HEK293 (cell line): Measurements from ENCODE around the gene R3HDML.

Experiments used
- AEBP2 ChIP-seq: fragments of 450-650 bp; formaldehyde crosslinking; IDR thresholded peaks from 2 replicates; pipeline ENCODE4 v1.5.1; 2016; ENCODE audit warnings: missing biosample characterization, missing genetic modification characterization, borderline replicate concordance
- MYNN ChIP-seq: fragments of 450-650 bp; formaldehyde crosslinking; IDR thresholded peaks from 2 replicates; pipeline ENCODE4 v1.5.1; 2016; ENCODE audit warnings: missing biosample characterization, missing genetic modification characterization, borderline replicate concordance
- SALL2 ChIP-seq: fragments of 450-650 bp; formaldehyde crosslinking; IDR thresholded peaks from 2 replicates; pipeline ENCODE4 v1.5.0; 2017; ENCODE audit warnings: missing biosample characterization, mild to moderate bottlenecking, missing genetic modification characterization, borderline replicate concordance
- ZBTB20 ChIP-seq: fragments of 450-650 bp; formaldehyde crosslinking; IDR thresholded peaks from 2 replicates; pipeline ENCODE4 v1.5.1; 2016; ENCODE audit warnings: missing biosample characterization, missing genetic modification characterization
- ZBTB44 ChIP-seq: fragments of 450-650 bp; IDR thresholded peaks from 2 replicates; pipeline ENCODE4 v1.5.1; 2018; ENCODE audit warnings: missing biosample characterization, mild to moderate bottlenecking, missing genetic modification characterization
- ZEB2 ChIP-seq: fragments of 450-650 bp; formaldehyde crosslinking; IDR thresholded peaks from 2 replicates; pipeline ENCODE4 v1.5.1; 2016; ENCODE audit warnings: missing biosample characterization, missing genetic modification characterization
- ZNF132 ChIP-seq: fragments of 450-650 bp; formaldehyde crosslinking; IDR thresholded peaks from 2 replicates; pipeline ENCODE4 v1.5.1; 2017; ENCODE audit warnings: missing biosample characterization, missing genetic modification characterization, borderline replicate concordance
- ZNF133 ChIP-seq: fragments of 450-650 bp; formaldehyde crosslinking; IDR thresholded peaks from 2 replicates; pipeline ENCODE4 v1.5.1; 2016; ENCODE audit warnings: missing biosample characterization, missing genetic modification characterization
- ZNF138 ChIP-seq: fragments of 450-650 bp; formaldehyde crosslinking; IDR thresholded peaks from 2 replicates; pipeline ENCODE4 v1.5.1; 2016; ENCODE audit warnings: missing biosample characterization, missing genetic modification characterization, borderline replicate concordance
- ZNF169 ChIP-seq: fragments of 450-650 bp; formaldehyde crosslinking; IDR thresholded peaks from 2 replicates; pipeline ENCODE4 v1.5.1; 2016; ENCODE audit warnings: missing biosample characterization, missing genetic modification characterization
- ZNF175 ChIP-seq: fragments of 450-650 bp; formaldehyde crosslinking; IDR thresholded peaks from 2 replicates; pipeline ENCODE4 v1.5.1; 2016; ENCODE audit warnings: missing biosample characterization, missing genetic modification characterization
- ZNF202 ChIP-seq: fragments of 450-650 bp; formaldehyde crosslinking; IDR thresholded peaks from 2 replicates; pipeline ENCODE4 v1.5.1; 2016; ENCODE audit warnings: missing biosample characterization, missing genetic modification characterization, borderline replicate concordance
- ZNF211 ChIP-seq: fragments of 450-650 bp; formaldehyde crosslinking; IDR thresholded peaks from 2 replicates; pipeline ENCODE4 v1.5.1; 2016; ENCODE audit warnings: low read depth, missing biosample characterization, missing genetic modification characterization
- ZNF223 ChIP-seq: fragments of 450-650 bp; formaldehyde crosslinking; IDR thresholded peaks from 2 replicates; pipeline ENCODE4 v1.5.1; 2016; ENCODE audit warnings: missing biosample characterization, missing genetic modification characterization
- ZNF24 ChIP-seq: fragments of 450-650 bp; formaldehyde crosslinking; IDR thresholded peaks from 2 replicates; pipeline ENCODE4 v1.5.1; 2016; ENCODE audit warnings: missing biosample characterization, missing genetic modification characterization
- ZNF292 ChIP-seq: fragments of 450-650 bp; formaldehyde crosslinking; IDR thresholded peaks from 2 replicates; pipeline ENCODE4 v1.5.1; 2016; ENCODE audit warnings: low read depth, missing biosample characterization, missing genetic modification characterization, borderline replicate concordance
- ZNF324 ChIP-seq: fragments of 450-650 bp; formaldehyde crosslinking; IDR thresholded peaks from 2 replicates; pipeline ENCODE4 v1.5.1; 2016; ENCODE audit warnings: missing biosample characterization, missing genetic modification characterization
- ZNF48 ChIP-seq: fragments of 450-650 bp; formaldehyde crosslinking; IDR thresholded peaks from 2 replicates; pipeline ENCODE4 v1.5.1; 2016; ENCODE audit warnings: missing biosample characterization, missing genetic modification characterization
- ZNF596 ChIP-seq: fragments of 450-650 bp; IDR thresholded peaks from 2 replicates; pipeline ENCODE4 v1.5.0; 2018; ENCODE audit warnings: missing biosample characterization, mild to moderate bottlenecking, missing genetic modification characterization, moderate library complexity
- ZNF791 ChIP-seq: fragments of 450-650 bp; formaldehyde crosslinking; IDR thresholded peaks from 2 replicates; pipeline ENCODE4 v1.5.1; 2016; ENCODE audit warnings: missing biosample characterization, missing genetic modification characterization
- TF ChIP-seq, protein P1 (sequence below): fragments of 450-650 bp; formaldehyde crosslinking; IDR thresholded peaks from 2 replicates; pipeline ENCODE4 v1.5.1; 2016; ENCODE audit warnings: missing biosample characterization, missing genetic modification characterization
- TF ChIP-seq, protein P2 (sequence below): fragments of 450-650 bp; IDR thresholded peaks from 2 replicates; pipeline ENCODE4 v1.5.1; 2018; ENCODE audit warnings: missing biosample characterization, missing genetic modification characterization
- TF ChIP-seq, protein P3 (sequence below): fragments of 450-650 bp; formaldehyde crosslinking; conservative IDR thresholded peaks from 2 replicates; pipeline ENCODE4 v1.5.1; 2016; ENCODE audit warnings: low read depth, missing biosample characterization, missing genetic modification characterization
- TF ChIP-seq, protein P4 (sequence below): fragments of 450-650 bp; formaldehyde crosslinking; IDR thresholded peaks from 2 replicates; pipeline ENCODE4 v1.5.1; 2016; ENCODE audit warnings: missing biosample characterization, missing genetic modification characterization

The R3HDML gene

GRCh38 chr20:44310664-44311639 is 25.9 kb upstream of the R3HDML start, which contains the start of gene FITM2 (continued):
- TF ChIP-seq, protein P1, sequence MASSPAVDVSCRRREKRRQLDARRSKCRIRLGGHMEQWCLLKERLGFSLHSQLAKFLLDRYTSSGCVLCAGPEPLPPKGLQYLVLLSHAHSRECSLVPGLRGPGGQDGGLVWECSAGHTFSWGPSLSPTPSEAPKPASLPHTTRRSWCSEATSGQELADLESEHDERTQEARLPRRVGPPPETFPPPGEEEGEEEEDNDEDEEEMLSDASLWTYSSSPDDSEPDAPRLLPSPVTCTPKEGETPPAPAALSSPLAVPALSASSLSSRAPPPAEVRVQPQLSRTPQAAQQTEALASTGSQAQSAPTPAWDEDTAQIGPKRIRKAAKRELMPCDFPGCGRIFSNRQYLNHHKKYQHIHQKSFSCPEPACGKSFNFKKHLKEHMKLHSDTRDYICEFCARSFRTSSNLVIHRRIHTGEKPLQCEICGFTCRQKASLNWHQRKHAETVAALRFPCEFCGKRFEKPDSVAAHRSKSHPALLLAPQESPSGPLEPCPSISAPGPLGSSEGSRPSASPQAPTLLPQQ (tag by site-specific recombination) = peak; percentile 86
- TF ChIP-seq ZNF24 (tag by site-specific recombination) (peak; percentile 74), ZEB2 (tag by site-specific recombination) (peak; percentile 85), ZNF169 (no peak), ZNF48 (tag by site-specific recombination) (no peak), ZNF292 (tag by site-specific recombination) (no peak), MYNN (tag by site-specific recombination) (no peak), SALL2 (tag by site-specific recombination) (no peak), ZNF791 (0 out of 2 replicates have a peak, but pooled peaks have one; percentile 9), ZNF211 (tag by site-specific recombination) (no peak), ZNF324 (peak; percentile 87), ZNF202 (tag by site-specific recombination) (no peak), ZBTB20 (tag by site-specific recombination) (no peak; the same call in 1 of the 2 replicates), ZNF596 (no peak), AEBP2 (tag by site-specific recombination) (no peak), ZNF175 (tag by site-specific recombination) (no peak), ZNF138 (tag by site-specific recombination) (no peak), ZNF132 (tag by site-specific recombination) (no peak), ZNF223 (tag by site-specific recombination) (no peak), ZBTB44 (tag by site-specific recombination) (no peak), ZNF133 (no peak)
- TF ChIP-seq, protein P2, sequence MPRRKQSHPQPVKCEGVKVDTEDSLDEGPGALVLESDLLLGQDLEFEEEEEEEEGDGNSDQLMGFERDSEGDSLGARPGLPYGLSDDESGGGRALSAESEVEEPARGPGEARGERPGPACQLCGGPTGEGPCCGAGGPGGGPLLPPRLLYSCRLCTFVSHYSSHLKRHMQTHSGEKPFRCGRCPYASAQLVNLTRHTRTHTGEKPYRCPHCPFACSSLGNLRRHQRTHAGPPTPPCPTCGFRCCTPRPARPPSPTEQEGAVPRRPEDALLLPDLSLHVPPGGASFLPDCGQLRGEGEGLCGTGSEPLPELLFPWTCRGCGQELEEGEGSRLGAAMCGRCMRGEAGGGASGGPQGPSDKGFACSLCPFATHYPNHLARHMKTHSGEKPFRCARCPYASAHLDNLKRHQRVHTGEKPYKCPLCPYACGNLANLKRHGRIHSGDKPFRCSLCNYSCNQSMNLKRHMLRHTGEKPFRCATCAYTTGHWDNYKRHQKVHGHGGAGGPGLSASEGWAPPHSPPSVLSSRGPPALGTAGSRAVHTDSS (tag by site-specific recombination) = no peak
- TF ChIP-seq, protein P3, sequence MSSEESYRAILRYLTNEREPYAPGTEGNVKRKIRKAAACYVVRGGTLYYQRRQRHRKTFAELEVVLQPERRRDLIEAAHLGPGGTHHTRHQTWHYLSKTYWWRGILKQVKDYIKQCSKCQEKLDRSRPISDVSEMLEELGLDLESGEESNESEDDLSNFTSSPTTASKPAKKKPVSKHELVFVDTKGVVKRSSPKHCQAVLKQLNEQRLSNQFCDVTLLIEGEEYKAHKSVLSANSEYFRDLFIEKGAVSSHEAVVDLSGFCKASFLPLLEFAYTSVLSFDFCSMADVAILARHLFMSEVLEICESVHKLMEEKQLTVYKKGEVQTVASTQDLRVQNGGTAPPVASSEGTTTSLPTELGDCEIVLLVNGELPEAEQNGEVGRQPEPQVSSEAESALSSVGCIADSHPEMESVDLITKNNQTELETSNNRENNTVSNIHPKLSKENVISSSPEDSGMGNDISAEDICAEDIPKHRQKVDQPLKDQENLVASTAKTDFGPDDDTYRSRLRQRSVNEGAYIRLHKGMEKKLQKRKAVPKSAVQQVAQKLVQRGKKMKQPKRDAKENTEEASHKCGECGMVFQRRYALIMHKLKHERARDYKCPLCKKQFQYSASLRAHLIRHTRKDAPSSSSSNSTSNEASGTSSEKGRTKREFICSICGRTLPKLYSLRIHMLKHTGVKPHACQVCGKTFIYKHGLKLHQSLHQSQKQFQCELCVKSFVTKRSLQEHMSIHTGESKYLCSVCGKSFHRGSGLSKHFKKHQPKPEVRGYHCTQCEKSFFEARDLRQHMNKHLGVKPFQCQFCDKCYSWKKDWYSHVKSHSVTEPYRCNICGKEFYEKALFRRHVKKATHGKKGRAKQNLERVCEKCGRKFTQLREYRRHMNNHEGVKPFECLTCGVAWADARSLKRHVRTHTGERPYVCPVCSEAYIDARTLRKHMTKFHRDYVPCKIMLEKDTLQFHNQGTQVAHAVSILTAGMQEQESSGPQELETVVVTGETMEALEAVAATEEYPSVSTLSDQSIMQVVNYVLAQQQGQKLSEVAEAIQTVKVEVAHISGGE (tag by site-specific recombination) = peak; percentile 49
- TF ChIP-seq, protein P4, sequence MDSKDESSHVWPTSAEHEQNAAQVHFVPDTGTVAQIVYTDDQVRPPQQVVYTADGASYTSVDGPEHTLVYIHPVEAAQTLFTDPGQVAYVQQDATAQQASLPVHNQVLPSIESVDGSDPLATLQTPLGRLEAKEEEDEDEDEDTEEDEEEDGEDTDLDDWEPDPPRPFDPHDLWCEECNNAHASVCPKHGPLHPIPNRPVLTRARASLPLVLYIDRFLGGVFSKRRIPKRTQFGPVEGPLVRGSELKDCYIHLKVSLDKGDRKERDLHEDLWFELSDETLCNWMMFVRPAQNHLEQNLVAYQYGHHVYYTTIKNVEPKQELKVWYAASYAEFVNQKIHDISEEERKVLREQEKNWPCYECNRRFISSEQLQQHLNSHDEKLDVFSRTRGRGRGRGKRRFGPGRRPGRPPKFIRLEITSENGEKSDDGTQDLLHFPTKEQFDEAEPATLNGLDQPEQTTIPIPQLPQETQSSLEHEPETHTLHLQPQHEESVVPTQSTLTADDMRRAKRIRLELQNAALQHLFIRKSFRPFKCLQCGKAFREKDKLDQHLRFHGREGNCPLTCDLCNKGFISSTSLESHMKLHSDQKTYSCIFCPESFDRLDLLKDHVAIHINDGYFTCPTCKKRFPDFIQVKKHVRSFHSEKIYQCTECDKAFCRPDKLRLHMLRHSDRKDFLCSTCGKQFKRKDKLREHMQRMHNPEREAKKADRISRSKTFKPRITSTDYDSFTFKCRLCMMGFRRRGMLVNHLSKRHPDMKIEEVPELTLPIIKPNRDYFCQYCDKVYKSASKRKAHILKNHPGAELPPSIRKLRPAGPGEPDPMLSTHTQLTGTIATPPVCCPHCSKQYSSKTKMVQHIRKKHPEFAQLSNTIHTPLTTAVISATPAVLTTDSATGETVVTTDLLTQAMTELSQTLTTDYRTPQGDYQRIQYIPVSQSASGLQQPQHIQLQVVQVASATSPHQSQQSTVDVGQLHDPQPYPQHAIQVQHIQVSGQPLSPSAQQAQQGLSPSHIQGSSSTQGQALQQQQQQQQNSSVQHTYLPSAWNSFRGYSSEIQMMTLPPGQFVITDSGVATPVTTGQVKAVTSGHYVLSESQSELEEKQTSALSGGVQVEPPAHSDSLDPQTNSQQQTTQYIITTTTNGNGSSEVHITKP (tag by site-specific recombination) = peak; percentile 99
